Cardiac fibroblast (primary cell): ENCODE results near the gene RSPH9.
A peak's percentile ranks its signal among the peaks of the same experiment; 100 is the strongest.
"Not testable (repeated sequence)": the region's sequence is repeated elsewhere in the genome, so short reads cannot be mapped to it uniquely, and the experiment has no call there.

ENCODE experiments used
- DNase-seq, 2 donors: peaks; one replicate each; pipeline versions ENCODE4 v3.0.0 to v3.0.0-alpha.2; 2010; ENCODE audit warnings: low read depth in 2 of 2
- H3K4me3 ChIP-seq, 2 donors: replicated peaks in 1 of 2; 1 replicate in 1 of 2; 2 replicates in 1 of 2; pipeline ENCODE4 v1.5.1; 2011; ENCODE audit warnings: low read depth in 2 of 2, low read length in 2 of 2, mild to moderate bottlenecking in 2 of 2, moderate library complexity in 1 of 2
- CTCF ChIP-seq: IDR thresholded peaks from one replicate; pipeline ENCODE4 v1.5.1; 2011; ENCODE audit warnings: low read depth, mild to moderate bottlenecking, low read length, inconsistent platforms

The RSPH9 gene

GRCh38 chr6:43629104-43629504 is 15.7 kb upstream of the RSPH9 start, which contains the start of gene GTPBP2:
Gene GTPBP2, minus strand, starts transcription at chr6:43629264. Its CDS starts 102 bp downstream, at chr6:43629162.
- peak within 1 kb of the TSS; percentile 82 to 94 for H3K4me3 ChIP-seq
- peak; percentile 100 for DNase-seq
- TF ChIP-seq CTCF, result no peak

GRCh38 chr6:43629505-43630300 is 15.1 kb upstream of the RSPH9 start:
- no peak for TF ChIP-seq CTCF
- DNase-seq, result peak; percentile 99
- peak overlapping the region; percentile 82 to 94 for H3K4me3 ChIP-seq

GRCh38 chr6:43630980-43631619 is 13.7 kb upstream of the RSPH9 start:
- H3K4me3 ChIP-seq, result no peak overlapping the region
- no peak for DNase-seq
- no peak for TF ChIP-seq CTCF

GRCh38 chr6:43633002-43633401 is 11.8 kb upstream of the RSPH9 start:
- DNase-seq, H3K4me3 ChIP-seq: not testable (repeated sequence)

- no peak for TF ChIP-seq CTCF
- no peak overlapping the region for H3K4me3 ChIP-seq
- DNase-seq, result no peak
Observed at GRCh38 chr6:43634702-43635303, 10.0 kb upstream of the RSPH9 start.

- H3K4me3 ChIP-seq, result peak within 1 kb of the TSS; percentile 89 to 90
- TF ChIP-seq CTCF, result no peak
- peak; percentile 67 to 73 for DNase-seq
Observed at GRCh38 chr6:43635387-43636307, 9.2 kb upstream of the RSPH9 start, which contains the start of gene MAD2L1BP. Gene MAD2L1BP, plus strand, starts transcription at chr6:43635840. Its CDS starts 36 bp downstream, at chr6:43635876.
